ENCODE measurements around the gene SHMT2.

SHMT2 gene

GRCh38 chr12:57241402-57242310 lies 12.1 kb downstream of the SHMT2 start:
- no peak for DNase-seq

- no peak for DNase-seq
Measured at GRCh38 chr12:57242329-57242690, 12.8 kb downstream of the SHMT2 start.

GRCh38 chr12:57242691-57243454 lies 13.4 kb downstream of the SHMT2 start:
- peak; percentile 32 to 37 for DNase-seq

- peak; percentile 75 to 82 for DNase-seq
Measured at GRCh38 chr12:57243521-57244311, 14.2 kb downstream of the SHMT2 start.

- DNase-seq: no peak
Measured at GRCh38 chr12:57244312-57244696, 14.8 kb downstream of the SHMT2 start.

GRCh38 chr12:57247041-57247440 lies 17.5 kb downstream of the SHMT2 start:
- DNase-seq: no peak

GRCh38 chr12:57248934-57249742 lies 19.6 kb downstream of the SHMT2 start:
- DNase-seq: peak; percentile 75

GRCh38 chr12:57250541-57250940 lies 21.0 kb downstream of the SHMT2 start:
- DNase-seq: no peak

GRCh38 chr12:57250956-57251355 lies 21.4 kb downstream of the SHMT2 start, which contains the start of gene STAC3:
TSS of gene STAC3 (minus strand) at chr12:57251187. CDS start at chr12:57249636, 1,551 bp downstream.
- no peak for DNase-seq

- DNase-seq: no peak
Measured at GRCh38 chr12:57254506-57255280, 25.2 kb downstream of the SHMT2 start.

- no peak for DNase-seq
Measured at GRCh38 chr12:57255916-57256315, 26.4 kb downstream of the SHMT2 start.

- DNase-seq: no peak
Measured at GRCh38 chr12:57258977-57259970, 29.8 kb downstream of the SHMT2 start.

- no peak for DNase-seq
Measured at GRCh38 chr12:57260366-57260765, 30.9 kb downstream of the SHMT2 start.

- no peak for DNase-seq
Measured at GRCh38 chr12:57261428-57261865, 31.9 kb downstream of the SHMT2 start.

- DNase-seq: no peak
Measured at GRCh38 chr12:57262126-57262822, 32.8 kb downstream of the SHMT2 start.

GRCh38 chr12:57263096-57263495 lies 33.6 kb downstream of the SHMT2 start:
- DNase-seq: no peak

- no peak for DNase-seq
Measured at GRCh38 chr12:57266681-57267080, 37.2 kb downstream of the SHMT2 start.

- DNase-seq: no peak
Measured at GRCh38 chr12:57268264-57268663, 38.8 kb downstream of the SHMT2 start.

- DNase-seq: no peak
Measured at GRCh38 chr12:57270966-57271470, 41.5 kb downstream of the SHMT2 start.
